Middle frontal gyrus (tissue), 1 donor: Measurements from ENCODE around the gene GLRX.
"Not testable (repeated sequence)": the region's sequence is repeated elsewhere in the genome, so short reads cannot be mapped to it uniquely, and the experiment has no call there.

ENCODE experiments used
- DNase-seq: peaks from one replicate; pipeline ENCODE4 v3.0.0-alpha.2; 2015; ENCODE audit warnings: low spot score; ENCODE audit errors: extremely low spot score

Gene GLRX

DNA sequence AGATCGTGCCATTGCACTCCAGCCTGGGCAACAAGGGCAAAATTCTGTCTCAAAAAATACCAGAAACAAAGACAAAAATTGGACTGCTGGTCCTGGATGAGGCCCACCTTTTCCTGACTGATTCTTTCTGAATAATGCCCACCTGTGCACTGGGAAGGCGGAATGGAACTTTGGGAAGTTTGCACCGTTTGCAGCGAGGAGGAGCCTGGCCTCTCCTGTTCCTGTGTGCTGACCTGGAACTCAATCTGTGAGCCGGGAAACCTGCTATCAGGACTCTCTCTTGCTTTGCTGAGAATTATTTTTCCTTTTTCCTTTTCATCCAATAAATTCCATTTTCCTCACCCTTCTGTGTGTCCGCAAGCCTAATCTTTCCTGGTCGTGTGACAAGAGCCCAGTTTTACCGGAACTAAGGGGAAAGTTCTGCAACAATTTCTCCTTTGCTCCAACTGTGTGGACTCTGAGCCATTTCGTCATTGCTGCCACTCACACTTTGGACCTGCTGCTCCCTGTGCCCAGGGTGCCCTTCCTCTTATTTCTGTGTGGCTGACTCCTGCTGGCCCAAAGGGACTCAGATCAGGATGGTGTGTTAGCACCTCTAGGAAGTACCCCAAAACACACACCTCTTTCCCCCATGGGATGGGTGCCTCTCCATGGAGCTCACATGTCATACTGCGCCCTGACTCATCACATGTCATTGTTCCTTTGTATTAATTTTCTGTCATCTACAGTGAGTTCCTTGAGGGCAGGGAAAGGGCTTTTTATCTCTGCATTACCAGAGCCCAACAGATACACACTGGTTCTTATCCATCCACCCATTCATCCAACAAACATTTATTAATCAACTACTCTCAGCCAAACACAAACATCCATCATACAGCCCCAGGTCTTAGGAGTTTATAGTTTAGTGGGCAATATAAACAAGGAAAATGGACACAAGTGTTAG lies 4.7 kb upstream of the GLRX start:
- DNase-seq: no peak

DNA sequence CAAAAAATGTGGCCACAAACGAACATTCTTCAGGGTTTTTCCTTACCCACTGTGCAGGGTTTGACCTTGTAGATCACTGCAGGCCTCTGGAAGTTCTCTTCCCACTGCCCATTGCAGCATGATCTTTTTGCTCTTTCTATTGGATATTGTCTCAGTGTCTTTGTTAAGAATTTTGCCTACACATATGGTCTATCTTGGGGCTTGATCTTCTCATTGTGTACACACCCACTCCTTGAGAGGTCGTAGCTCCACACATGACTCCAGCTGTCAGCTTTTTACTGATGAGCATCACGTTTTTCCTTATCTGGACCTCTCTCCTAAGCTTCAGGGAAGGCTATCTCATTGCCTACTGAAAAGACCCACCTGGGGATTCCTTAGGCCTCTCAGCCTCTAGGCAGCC lies 3.0 kb upstream of the GLRX start:
- DNase-seq: no peak

GRCh38 chr5:95824747-95825146 lies 2.2 kb upstream of the GLRX start:
- no peak for DNase-seq

GRCh38 chr5:95823738-95824609 lies 1.4 kb upstream of the GLRX start:
- no peak for DNase-seq

DNA sequence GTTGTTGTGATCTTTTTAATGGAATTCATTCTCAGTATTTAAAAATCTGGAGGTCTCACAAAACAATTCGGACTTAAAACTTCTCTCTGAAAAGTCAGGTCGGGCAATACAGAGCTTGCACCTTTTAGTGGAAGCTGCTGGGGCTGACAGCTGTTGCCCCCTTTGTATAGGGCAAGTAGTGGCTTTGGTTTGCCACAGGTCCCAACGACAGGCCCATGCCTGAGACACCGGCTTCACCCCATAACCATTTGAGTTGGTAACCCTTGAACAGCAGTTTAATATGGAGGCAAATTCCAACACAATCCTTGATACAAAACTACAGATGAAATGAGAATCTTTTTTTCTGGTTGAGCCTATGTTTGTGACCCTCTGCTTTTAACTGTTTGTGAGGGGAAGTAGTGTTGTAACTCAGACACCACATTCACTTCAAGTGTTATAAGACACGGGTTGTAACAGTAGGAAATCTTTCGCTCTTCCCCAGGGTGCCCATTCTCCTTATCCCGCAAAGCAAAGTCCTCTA lies 752 bp upstream of the GLRX start:
- DNase-seq: no peak

DNA sequence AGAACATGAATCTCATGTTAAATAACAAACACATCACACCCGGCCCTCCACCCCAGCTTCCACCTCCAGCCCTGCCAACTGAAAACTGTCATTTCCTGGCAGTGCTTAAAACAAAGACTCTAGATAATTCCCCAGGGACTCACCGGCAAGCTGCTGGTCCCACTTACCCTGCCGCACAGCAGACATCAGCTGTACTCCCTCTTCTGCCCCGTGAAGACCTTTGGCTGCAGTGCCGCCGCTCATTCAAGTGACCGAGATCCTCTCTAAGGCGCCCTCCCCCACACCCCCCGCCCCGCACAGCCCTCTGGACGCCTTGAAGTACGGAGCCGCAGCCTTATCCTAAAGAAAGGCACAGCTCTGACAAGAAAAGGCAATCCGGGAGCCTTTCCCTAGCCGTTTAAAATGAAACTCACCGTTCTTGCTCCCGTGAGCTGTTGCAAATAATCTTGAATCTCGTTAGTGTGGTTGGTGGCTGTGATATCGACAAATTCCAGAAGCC lies 434 bp downstream of the GLRX start:
- no peak for DNase-seq

DNA sequence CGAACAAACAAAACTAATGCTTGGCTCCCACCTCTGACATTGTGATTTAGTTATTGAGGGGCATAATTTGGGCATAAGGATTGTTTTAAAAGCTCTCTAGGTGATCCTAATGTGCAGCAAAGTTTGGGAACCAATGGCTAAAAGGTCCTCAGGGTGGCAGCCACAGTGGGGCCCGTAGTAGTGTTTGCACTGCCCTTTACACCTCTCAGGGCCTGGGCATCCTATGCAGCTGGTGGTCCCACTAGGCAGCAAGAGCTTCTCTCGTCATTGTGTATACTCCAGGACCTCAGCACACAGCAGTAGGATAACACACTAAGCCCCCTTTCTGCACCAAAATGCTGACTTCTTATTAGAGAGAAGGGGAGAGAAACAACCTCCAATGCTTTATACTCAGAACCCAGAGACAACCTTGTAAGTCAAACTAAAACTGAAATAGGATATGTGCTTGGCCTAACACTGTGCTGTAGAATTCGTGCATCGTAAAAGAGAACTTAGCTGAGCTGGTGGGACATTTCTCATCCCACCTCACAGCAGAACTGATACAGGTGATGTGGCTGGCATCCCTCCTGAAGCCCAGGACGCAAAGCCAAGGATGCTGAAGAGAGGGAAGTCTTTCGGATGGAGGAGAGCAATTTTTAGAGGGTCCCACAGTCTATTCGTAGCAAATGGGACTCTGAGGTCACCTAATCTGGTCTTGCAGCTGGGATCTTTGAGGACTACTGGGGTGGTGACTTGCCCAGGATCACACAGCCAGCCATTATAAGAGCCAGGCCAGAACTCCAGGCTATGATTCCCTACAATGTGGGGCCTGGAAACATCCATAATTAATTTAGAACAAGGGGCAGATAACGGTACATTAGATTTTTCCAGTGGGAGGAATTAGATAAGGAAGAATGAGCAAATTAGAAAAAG lies 1.2 kb downstream of the GLRX start:
- no peak for DNase-seq

GRCh38 chr5:95818181-95819147 lies 4.1 kb downstream of the GLRX start:
- no peak for DNase-seq

GRCh38 chr5:95817430-95817829 lies 5.1 kb downstream of the GLRX start:
- DNase-seq: no peak

GRCh38 chr5:95816776-95817175 lies 5.8 kb downstream of the GLRX start:
- no peak for DNase-seq

GRCh38 chr5:95816341-95816740 lies 6.2 kb downstream of the GLRX start:
- no peak for DNase-seq

DNA sequence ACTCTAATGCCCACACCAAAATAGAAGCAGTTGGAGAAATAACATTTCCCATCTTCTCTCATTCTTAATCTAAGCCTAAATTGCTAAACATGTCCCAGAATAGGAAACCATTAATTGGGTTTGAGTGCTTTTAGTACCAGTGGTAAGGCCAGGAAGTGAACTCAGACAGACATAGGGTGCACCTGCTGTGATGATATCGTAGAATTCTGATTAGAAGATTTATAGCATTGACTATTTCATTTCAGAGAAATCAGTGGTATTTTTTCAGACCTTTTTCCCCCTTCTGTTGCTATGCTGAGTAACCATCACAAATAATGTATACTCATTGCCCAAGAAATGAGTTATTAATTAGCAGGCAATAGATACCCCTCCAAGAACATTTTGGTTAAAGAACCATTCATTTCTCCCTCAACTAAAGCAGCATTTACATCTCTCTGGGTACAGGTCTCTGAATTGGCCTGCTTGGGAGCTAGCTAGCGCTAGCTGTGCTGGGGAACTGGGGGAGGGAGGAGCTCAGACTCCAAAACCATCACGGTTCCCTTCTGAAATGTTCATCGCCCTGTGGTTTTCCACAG lies 7.3 kb downstream of the GLRX start:
- no peak for DNase-seq

- not testable (repeated sequence) for DNase-seq
These were observed 9.5 kb downstream of the GLRX start for GRCh38 chr5:95813035-95813434.

GRCh38 chr5:95812074-95812471 lies 10.5 kb downstream of the GLRX start:
- DNase-seq: no peak

DNA sequence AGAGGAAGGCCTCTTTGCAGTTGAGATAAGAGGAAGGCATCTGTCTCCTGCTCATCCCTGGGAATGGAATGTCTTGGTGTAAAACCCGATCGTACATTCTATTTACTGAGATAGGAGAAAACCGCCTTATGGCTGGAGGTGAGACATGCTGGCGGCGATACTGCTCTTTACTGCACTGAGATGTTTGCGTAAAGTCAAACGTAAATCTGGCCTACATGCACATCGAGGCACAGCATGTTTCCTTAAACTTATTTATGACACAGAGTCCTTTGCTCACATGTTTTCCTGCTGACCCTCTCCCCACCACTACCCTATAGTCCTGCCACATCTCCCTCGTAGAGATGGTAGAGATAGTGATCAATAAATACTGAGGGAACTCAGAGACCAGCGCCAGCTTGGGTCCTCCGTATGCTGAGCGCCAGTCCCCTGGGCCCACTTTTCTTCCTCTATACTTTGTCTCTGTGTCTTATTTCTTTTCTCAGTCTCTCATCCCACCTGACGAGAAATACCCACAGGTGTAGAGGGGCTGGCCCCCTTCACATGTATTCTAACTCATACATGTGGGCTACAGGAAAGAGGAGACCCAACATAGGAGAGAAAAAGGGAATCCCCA lies 11.0 kb downstream of the GLRX start:
- not testable (repeated sequence) for DNase-seq

DNA sequence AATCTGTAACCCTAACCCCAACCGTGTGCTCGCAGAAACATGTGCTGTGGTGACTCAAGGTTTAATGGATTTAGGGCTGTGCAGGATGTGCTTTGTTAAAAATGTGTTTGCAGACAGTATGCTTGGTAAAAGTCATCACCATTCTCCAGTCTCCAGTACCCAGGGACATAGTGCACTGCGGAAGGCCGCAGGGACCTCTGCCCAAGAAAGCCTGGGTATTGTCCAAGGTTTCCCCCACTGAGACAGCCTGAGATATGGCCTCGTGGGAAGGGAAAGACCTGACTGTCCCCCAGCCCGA lies 11.5 kb downstream of the GLRX start:
- DNase-seq: not testable (repeated sequence)

GRCh38 chr5:95810305-95811125 lies 12.0 kb downstream of the GLRX start:
- DNase-seq: no peak

GRCh38 chr5:95809414-95809960 lies 13.0 kb downstream of the GLRX start:
- no peak for DNase-seq
